Measurements from ENCODE around the gene CXCL11.

CXCL11 gene

GRCh38 chr4:76035799-76036380 lies at the start of gene CXCL11:
CXCL11 (minus strand) TSS chr4:76036070; CDS start chr4:76035987, 83 bp downstream.
- Histone ChIP-seq H3K4me3 (ENCODE audit: low read depth, low read length) (no peak within 1 kb of the TSS), H3K27me3 (ENCODE audit: insufficient read depth, low read depth, severe bottlenecking) (no peaks in the 10 kb centered on the region), H3K27ac (no peak within 1 kb of the TSS), H3K9me3 (ENCODE audit: severe bottlenecking) (no peaks in the 10 kb centered on the region), H3K36me3 (no peaks in the 10 kb centered on the region)
- TF ChIP-seq, protein P1, sequence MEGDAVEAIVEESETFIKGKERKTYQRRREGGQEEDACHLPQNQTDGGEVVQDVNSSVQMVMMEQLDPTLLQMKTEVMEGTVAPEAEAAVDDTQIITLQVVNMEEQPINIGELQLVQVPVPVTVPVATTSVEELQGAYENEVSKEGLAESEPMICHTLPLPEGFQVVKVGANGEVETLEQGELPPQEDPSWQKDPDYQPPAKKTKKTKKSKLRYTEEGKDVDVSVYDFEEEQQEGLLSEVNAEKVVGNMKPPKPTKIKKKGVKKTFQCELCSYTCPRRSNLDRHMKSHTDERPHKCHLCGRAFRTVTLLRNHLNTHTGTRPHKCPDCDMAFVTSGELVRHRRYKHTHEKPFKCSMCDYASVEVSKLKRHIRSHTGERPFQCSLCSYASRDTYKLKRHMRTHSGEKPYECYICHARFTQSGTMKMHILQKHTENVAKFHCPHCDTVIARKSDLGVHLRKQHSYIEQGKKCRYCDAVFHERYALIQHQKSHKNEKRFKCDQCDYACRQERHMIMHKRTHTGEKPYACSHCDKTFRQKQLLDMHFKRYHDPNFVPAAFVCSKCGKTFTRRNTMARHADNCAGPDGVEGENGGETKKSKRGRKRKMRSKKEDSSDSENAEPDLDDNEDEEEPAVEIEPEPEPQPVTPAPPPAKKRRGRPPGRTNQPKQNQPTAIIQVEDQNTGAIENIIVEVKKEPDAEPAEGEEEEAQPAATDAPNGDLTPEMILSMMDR (IDR thresholded peaks at IDR 0.05; ENCODE audit: low read depth, low read length), result no peak
- DNase-seq, result no peak

DNA sequence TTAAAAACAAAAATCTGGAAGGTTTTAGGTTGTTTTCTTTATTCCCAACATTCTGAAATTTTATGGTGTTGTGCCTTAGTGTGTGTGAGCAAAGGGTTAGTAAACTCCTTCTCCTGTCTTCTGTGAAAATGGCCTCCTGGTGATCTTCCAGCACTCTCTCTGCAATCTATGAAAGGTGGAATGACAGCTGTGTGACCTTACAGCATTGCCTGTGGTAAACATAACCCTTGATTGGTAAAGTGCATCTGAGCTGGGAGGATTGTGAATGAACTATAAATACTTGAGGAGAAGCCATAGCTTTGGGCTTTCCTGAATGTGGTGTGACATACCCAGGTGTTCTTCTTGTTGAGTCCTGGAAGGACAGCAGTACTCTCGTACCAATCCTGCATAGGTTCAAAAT lies 48.7 kb upstream of the CXCL11 start:
- Histone ChIP-seq H3K36me3 (no peaks in the 10 kb centered on the region), H3K9me3 (ENCODE audit: severe bottlenecking) (no peaks in the 10 kb centered on the region), H3K4me3 (ENCODE audit: low read depth, low read length) (no peak overlapping the region), H3K27me3 (ENCODE audit: insufficient read depth, low read depth, severe bottlenecking) (no peaks in the 10 kb centered on the region), H3K27ac (no peak overlapping the region)
- no peak for DNase-seq
- TF ChIP-seq, protein P1 (IDR thresholded peaks at IDR 0.05; ENCODE audit: low read depth, low read length), result no peak

DNA sequence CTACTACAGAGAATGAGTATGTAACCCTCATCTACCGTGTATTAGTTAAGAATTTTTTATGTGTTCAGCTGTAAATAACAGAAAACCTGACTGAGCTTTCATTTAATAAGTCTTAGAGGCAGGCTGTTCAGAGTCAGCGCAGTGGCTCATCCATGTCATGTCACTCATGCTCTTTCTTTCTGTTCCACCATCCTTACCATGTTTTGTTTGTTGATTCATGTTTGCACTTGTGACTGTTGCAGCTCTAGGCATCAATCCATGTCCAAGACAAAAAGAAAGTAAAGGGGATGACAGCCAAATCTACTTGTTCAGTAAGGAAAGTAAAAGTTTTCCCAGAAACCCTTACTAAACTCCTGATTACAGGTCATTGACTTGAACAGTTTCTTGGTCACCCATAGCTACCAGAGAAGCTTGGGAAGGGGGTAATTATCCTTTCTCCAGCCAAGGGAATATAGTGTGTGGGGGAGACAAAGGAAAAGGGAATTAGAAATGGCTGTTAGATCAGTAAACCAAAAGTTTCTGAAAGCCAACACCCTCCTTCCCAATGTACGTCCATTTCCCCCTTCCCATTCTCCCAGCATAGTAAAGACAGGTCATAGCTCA lies 47.6 kb upstream of the CXCL11 start:
- no peaks in the 10 kb centered on the region for H3K36me3 ChIP-seq
- TF ChIP-seq, protein P1 (IDR thresholded peaks at IDR 0.05; ENCODE audit: low read depth, low read length), result no peak
- no peak for DNase-seq
- no peaks in the 10 kb centered on the region for H3K27me3 ChIP-seq (ENCODE audit: insufficient read depth, low read depth, severe bottlenecking)
- H3K9me3 ChIP-seq (ENCODE audit: severe bottlenecking), result no peaks in the 10 kb centered on the region
- H3K4me3 ChIP-seq (ENCODE audit: low read depth, low read length), result no peak overlapping the region
- no peak overlapping the region for H3K27ac ChIP-seq

- no peak for DNase-seq
- Histone ChIP-seq H3K27ac (no peak overlapping the region), H3K9me3 (ENCODE audit: severe bottlenecking) (no peaks in the 10 kb centered on the region), H3K4me3 (ENCODE audit: low read depth, low read length) (no peak overlapping the region), H3K36me3 (no peaks in the 10 kb centered on the region), H3K27me3 (ENCODE audit: insufficient read depth, low read depth, severe bottlenecking) (no peaks in the 10 kb centered on the region)
- TF ChIP-seq, protein P1 (IDR thresholded peaks at IDR 0.05; ENCODE audit: low read depth, low read length), result no peak
Measured at GRCh38 chr4:76078033-76078613, 42.3 kb upstream of the CXCL11 start.

DNA sequence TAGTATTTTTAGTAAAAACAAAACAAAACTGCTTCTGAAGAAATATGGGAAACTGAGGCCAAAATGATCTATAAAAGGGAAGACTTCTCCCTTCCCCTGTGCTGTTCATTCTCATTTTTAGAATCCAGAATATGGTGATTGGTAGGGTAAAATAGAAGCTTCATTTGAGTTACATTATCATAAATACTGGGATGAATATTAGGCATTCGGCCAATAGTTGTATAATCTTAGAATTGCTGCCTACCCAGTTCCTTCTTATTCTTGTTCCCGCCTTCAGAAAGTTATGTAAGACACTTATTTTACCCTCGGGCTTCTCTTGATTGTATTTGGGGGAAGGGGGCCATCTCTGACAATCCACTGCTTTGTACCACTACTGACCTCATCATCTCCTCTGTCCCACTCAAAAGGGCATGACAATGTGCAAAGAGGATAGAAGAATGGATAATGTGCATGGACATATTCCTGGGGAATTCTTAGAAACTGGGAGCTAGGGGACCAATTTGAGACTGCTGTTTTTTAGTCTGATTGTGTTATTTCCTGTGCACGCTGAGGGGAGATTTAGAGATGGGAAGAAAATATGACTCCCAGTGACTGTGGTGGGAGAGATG lies 39.2 kb upstream of the CXCL11 start:
- DNase-seq, result no peak
- no peak overlapping the region for H3K4me3 ChIP-seq (ENCODE audit: low read depth, low read length)
- TF ChIP-seq, protein P1 (IDR thresholded peaks at IDR 0.05; ENCODE audit: low read depth, low read length), result no peak
- H3K36me3 ChIP-seq, result no peaks in the 10 kb centered on the region
- no peaks in the 10 kb centered on the region for H3K27me3 ChIP-seq (ENCODE audit: insufficient read depth, low read depth, severe bottlenecking)
- H3K9me3 ChIP-seq (ENCODE audit: severe bottlenecking), result no peaks in the 10 kb centered on the region
- H3K27ac ChIP-seq, result no peak overlapping the region
